Body of pancreas (tissue), 4 donors: ENCODE measurements around the gene GNPTG. TPM values are rescaled to one million over a fixed set of nuclear protein-coding genes. Genes with fewer than 3 reads are reported as not detected.

ENCODE experiments used
- ATAC-seq: fragments of 150-250 bp; one replicate; pipeline ENCODE4 v1.9.1; 2016
- DNase-seq, 4 donors: peaks; one replicate each; pipeline ENCODE4 v3.0.0-alpha.2; 2019
- H3K27ac ChIP-seq, 4 donors: fragments of 200-600 bp; sonication (generic); 1 replicate in 3 of 4; 2 replicates in 1 of 4; pipeline versions ENCODE4 v1.5.1 to v1.6.1; 2016 to 2019; ENCODE audit warnings: mild to moderate bottlenecking in 1 of 4, mixed read lengths in 1 of 4, moderate library complexity in 1 of 4
- H3K27me3 ChIP-seq, 2 donors: fragments of 200-600 bp; sonication (generic); one replicate each; pipeline ENCODE4 v1.6.0; 2016; ENCODE audit warnings: mild to moderate bottlenecking in 1 of 2
- H3K36me3 ChIP-seq, 2 donors: fragments of 200-600 bp; sonication (generic); replicated peaks in 1 of 2; 2 replicates each; pipeline ENCODE4 v1.5.1; 2016; ENCODE audit warnings: low read depth in 2 of 2; ENCODE audit not compliant: insufficient read depth in 1 of 2
- H3K4me1 ChIP-seq: fragments of 200-600 bp; sonication (generic); one replicate; pipeline ENCODE4 v1.6.0; 2016
- H3K4me3 ChIP-seq, 2 donors: fragments of 200-600 bp; sonication (generic); 1 replicate in 1 of 2; 2 replicates in 1 of 2; pipeline ENCODE4 v1.5.1; 2016 to 2019
- H3K9me3 ChIP-seq, 3 donors: fragments of 200-600 bp; sonication (generic); 1 replicate in 2 of 3; 2 replicates in 1 of 3; pipeline ENCODE4 v1.5.1; 2016
- POLR2A ChIP-seq, 3 donors: fragments of 450-650 bp; IDR thresholded peaks; one replicate each; pipeline ENCODE4 v1.6.1; 2016; ENCODE audit warnings: antibody characterized with exemption in 3 of 3, mild to moderate bottlenecking in 2 of 3
- WGBS, 2 donors: methylation state at CpG; one replicate each; pipeline ENCODE4 v1.1.5; 2017; 5-methylcytosine and 5-hydroxymethylcytosine counted together
- intact Hi-C: fragments of 100-400 bp; cut with DNase I; formaldehyde crosslinking; loops from one replicate; pipeline ENCODE4 v1.15.1; 2023
- total RNA-seq, 2 donors: library from RNA; depleted of rRNA; stranded (reverse); fragments of >200 nt; gene quantifications; one replicate each; pipeline ENCODE4 v1.1.0, GENCODE V29; 2016
- TF ChIP-seq, protein P1 (sequence below), 7 experiments: fragments of 450-650 bp in 4 of 7; fragments of 200-600 bp in 3 of 7; sonication (generic) in 3 of 7; IDR thresholded peaks; one replicate each; pipeline ENCODE4 v1.5.1; 2016 to 2019; ENCODE audit warnings: antibody characterized with exemption in 7 of 7

Gene GNPTG
- total RNA-seq, 2 donors from 2014 or later: 38.1 to 98.2 TPM

DNA sequence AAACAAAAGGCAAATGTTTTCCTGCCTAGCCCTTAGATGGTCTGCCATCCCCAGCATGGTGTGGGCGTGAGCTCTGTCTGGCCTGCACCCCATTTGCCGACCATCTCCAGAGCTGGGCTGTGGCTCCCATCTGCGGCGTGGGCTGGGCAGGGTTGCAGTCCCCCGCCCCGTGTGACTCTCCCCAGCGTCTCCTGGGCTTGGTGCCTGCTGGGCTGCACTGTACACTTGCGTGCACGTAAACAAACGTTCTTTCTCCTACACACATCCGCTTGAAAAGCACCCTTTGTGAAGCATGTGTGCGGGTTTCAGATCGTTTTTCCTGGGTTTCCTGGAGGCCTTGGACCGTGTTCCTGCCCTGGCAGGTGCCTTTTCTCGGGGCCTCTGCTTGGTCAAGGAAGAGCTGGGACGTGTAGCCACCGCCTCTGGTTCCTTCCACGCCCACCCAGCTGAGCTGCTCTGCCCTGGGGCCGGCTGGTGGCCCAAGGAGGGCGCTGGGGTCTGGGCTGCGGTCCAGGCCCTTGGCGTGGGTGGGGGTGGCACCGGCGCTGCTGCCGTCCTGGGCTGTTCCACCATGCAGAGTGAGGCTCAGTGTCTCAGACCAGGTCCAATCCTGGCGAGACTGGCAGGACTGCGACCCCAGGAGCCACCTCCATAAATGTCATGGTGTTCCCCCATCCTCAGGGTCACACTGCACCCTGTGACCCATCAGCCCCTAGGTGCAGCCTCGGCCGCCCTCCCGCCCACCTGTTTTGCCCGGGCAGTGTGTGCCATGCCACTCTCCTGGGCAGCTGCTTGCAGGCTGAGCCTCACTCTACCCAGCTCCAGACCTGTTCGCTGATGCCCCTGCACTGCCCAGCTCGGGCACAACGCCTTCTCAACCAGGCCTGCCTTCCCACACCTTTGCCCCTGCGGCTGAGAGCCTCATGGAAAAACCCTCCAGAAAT, 28.2 kb upstream of the GNPTG start:
- Histone ChIP-seq H3K27me3 (no peaks in the 10 kb centered on the region), H3K4me3 (no peak overlapping the region), H3K27ac (no peak overlapping the region), H3K4me1 (no peaks in the 10 kb centered on the region), H3K9me3 (no peaks in the 10 kb centered on the region), H3K36me3 (peaks cover 6 to 30% of the 10 kb centered on the region in 2 donors)
- 85 to 87% methylated on average over 13 to 34 of the region's 35 CpGs for WGBS, 2 donors
- TF ChIP-seq, protein P1, sequence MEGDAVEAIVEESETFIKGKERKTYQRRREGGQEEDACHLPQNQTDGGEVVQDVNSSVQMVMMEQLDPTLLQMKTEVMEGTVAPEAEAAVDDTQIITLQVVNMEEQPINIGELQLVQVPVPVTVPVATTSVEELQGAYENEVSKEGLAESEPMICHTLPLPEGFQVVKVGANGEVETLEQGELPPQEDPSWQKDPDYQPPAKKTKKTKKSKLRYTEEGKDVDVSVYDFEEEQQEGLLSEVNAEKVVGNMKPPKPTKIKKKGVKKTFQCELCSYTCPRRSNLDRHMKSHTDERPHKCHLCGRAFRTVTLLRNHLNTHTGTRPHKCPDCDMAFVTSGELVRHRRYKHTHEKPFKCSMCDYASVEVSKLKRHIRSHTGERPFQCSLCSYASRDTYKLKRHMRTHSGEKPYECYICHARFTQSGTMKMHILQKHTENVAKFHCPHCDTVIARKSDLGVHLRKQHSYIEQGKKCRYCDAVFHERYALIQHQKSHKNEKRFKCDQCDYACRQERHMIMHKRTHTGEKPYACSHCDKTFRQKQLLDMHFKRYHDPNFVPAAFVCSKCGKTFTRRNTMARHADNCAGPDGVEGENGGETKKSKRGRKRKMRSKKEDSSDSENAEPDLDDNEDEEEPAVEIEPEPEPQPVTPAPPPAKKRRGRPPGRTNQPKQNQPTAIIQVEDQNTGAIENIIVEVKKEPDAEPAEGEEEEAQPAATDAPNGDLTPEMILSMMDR (IDR thresholded peaks at IDR 0.05): no peak
- DNase-seq (no peak), ATAC-seq (no peak)
- intact Hi-C loops: no loop called here

DNA sequence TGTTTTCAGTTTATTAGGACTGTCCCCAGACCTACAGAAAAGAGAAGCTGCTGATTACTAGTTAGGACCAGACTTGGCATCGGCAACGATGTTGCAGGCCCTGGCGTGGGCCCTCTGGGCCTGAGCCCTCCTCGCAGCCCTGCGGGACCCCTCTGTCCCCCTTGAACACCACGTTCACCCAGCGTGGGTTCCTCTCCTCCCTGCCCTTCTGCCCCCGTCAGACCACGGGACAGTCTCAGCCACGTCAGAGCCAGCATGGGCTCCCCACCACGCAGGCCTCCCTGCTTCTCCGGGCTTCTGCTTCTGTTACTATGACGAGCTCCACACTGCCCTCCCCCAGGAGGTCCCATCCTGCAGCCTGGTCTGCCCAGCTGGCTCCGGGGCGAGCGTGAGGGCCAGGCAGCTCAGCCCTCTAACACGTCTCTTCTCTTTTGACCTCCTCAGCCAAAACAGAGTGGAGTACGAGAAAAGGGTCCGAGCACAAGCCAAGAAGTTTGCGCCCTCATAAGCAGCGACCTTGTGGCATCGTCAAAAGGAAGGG, 27.4 kb upstream of the GNPTG start:
- no peak for DNase-seq
- H3K27ac ChIP-seq: no peak overlapping the region
- TF ChIP-seq, protein P1 (IDR thresholded peaks at IDR 0.05): no peak
- no peak for TF ChIP-seq POLR2A (IDR thresholded peaks at IDR 0.05)
- H3K4me3 ChIP-seq: no peak overlapping the region
- H3K36me3 ChIP-seq: peaks cover 6 to 24% of the 10 kb centered on the region in 2 donors
- no peak for ATAC-seq
- 86% methylated on average over 22 of the region's 22 CpGs for WGBS, 2 donors
- intact Hi-C loops: no loop called here
- H3K9me3 ChIP-seq: no peaks in the 10 kb centered on the region
- H3K27me3 ChIP-seq: no peaks in the 10 kb centered on the region
- H3K4me1 ChIP-seq: no peaks in the 10 kb centered on the region

DNA sequence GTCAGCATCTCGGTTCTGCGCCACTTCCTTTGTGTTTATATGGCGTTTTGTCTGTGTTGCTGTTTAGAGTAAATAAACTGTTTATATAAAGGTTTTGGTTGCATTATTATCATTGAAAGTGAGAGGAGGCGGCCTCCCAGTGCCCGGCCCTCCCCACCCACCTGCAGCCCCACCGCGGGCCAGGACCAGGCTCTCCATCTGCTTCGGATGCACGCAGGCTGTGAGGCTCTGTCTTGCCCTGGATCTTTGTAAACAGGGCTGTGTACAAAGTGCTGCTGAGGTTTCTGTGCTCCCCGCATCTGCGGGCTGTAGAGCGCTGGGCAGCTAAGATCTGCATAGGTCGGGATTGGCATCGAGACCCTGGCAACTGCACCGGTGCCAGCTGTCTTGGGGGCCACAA, 26.5 kb upstream of the GNPTG start:
- H3K27ac ChIP-seq: no peak overlapping the region
- no peaks in the 10 kb centered on the region for H3K4me1 ChIP-seq
- intact Hi-C loops: no loop called here
- no peaks in the 10 kb centered on the region for H3K27me3 ChIP-seq
- TF ChIP-seq, protein P1 (IDR thresholded peaks at IDR 0.05): no peak
- no peak for TF ChIP-seq POLR2A (IDR thresholded peaks at IDR 0.05)
- no peak for ATAC-seq
- H3K36me3 ChIP-seq: peaks cover 6 to 18% of the 10 kb centered on the region in 2 donors
- DNase-seq: no peak
- H3K4me3 ChIP-seq: no peak overlapping the region
- 86 to 90% methylated on average over 7 to 15 of the region's 15 CpGs for WGBS, 2 donors
- no peaks in the 10 kb centered on the region for H3K9me3 ChIP-seq

DNA sequence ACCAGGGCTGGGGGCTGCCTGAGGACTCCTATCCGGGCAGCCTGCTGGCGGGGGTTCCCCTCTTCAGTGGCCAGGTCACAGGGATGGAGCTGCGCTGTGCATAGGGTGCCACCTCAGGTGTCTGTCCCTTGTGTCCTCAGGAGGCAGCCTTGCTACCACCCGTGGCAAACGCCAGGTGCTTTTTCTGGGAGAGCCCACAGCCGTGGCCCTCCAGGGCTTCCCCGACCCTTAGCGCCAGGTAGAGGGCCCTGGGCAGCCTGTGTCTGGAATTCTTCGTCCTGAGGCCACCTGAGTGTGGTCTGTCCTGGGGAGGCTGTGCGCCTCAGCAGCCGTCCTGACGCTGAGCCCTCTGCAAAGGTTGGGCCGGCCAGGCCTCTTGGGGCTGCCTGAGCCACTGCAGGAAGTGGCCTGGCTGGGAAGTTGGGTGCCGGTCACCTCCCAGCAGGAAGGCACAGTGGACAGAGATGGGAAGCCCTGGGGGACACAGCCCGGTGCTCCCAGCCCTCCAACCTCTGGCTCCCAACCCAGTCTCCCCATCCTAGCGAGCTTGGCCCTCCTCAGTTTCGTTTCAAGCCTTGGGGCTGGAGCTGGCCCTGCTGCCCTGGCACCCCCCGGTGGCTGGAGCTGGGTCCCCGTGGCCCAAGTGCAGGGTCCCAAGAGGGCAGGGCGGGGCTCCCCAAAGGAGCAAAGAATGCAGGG, 25.9 kb upstream of the GNPTG start:
- no peak overlapping the region for H3K4me3 ChIP-seq
- H3K36me3 ChIP-seq: peaks cover 4 to 12% of the 10 kb centered on the region in 2 donors
- WGBS, 2 donors: 75 to 76% methylated on average over 7 to 15 of the region's 20 CpGs
- intact Hi-C loops: no loop called here
- no peak for TF ChIP-seq POLR2A (IDR thresholded peaks at IDR 0.05)
- TF ChIP-seq, protein P1 (IDR thresholded peaks at IDR 0.05): no peak
- ATAC-seq (no peak), DNase-seq (no peak)
- H3K27ac ChIP-seq: no peak overlapping the region
- no peaks in the 10 kb centered on the region for H3K9me3 ChIP-seq
- H3K27me3 ChIP-seq: no peaks in the 10 kb centered on the region
- H3K4me1 ChIP-seq: no peaks in the 10 kb centered on the region
